Nasal cavity respiratory epithelium epithelial cell of viscerocranial mucosa (primary cell): Measurements from ENCODE around the gene IMPDH1. TPM values are rescaled to one million over a fixed set of nuclear protein-coding genes. Genes with fewer than 3 reads are reported as not detected.

Experiments used
- total RNA-seq: library from RNA; depleted of rRNA; stranded (reverse); fragments of >200 nt; gene quantifications from 2 replicates; pipeline ENCODE4 v1.2.3, GENCODE V29; 2014

IMPDH1 gene
- total RNA-seq, result 35.9 and 89.6 TPM in 2 replicates

DNA sequence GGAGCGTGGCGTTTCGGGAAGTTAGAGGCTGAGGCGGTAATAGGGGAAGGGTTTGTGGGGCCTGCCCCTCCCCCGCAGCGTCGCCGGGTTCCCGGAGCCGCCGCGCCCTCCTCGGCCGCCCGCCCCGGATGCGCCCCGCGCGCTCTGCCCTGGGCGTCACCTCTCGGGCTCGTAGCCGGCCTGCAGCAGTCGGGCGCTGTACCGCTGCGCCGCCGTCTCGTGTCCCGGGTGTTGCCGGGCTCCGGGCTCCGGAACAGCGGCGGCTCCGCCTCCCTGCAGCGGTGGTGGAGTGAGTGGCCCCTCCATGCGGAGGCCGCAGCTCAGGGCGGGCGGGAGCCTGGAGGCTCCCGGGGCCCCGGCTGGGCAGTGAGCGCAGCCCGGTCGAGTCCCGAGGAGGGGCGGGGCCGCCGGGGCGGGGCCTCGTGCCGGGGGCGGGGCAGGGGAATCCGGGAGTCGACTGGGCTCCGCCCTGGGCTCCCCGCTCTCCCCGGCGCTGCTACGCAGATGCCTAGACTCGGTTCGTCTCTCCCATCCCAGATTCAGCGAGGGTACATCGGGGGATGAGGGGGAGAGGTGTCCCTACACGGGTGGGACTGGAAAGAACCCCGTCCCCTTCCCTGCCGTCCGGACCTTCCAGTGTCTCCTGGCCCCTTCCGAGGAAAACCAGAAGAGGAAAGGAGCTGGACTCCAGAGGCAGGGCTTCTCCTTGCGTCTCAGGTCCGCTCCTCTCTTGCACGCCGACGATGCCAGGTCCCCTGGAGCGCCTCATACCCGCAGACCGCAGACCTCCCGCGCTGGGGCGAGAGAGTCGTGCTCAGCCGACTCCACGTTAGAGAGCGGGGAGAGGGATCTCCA, at the start of gene IMPDH1:
Gene IMPDH1, minus strand, starts transcription at position 387 of the 855 bp plus-strand sequence. Its CDS starts 81 bp downstream, at position 306.

DNA sequence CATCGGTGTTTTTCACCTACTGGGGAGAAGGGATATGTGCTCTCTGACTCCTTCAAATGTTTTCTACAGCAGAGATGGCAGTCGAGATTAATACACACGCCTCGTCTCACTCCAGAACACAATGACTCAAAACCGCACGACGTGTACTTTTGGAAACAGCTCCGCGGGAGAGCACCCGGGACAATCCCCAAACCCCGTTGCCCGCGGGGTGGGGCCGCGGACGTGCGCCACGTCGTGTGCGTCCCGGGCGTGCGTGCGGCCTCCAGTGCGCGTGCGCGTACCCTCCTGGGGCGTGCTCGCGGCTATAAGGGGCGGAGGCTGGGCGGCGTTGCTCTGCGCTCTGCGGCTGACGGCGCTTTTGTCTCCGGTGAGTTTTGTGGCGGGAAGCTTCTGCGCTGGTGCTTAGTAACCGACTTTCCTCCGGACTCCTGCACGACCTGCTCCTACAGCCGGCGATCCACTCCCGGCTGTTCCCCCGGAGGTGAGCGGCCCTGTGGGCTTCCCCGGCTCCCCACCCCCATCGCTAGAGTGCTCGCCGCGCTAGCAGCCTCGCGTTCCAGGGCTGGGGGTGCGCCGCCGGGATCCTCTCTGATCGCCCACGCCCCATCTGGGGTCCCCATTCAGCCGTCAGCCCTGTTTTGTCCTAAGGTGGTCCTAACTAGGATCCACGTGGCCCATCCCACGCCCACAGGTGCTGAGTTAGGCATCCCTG, 45.9 kb upstream of the IMPDH1 start, which contains the start of gene HILPDA:
Gene HILPDA, plus strand, starts transcription at position 336 of the 712 bp plus-strand sequence. CDS start 1,391 bp downstream, outside the sequence.

DNA sequence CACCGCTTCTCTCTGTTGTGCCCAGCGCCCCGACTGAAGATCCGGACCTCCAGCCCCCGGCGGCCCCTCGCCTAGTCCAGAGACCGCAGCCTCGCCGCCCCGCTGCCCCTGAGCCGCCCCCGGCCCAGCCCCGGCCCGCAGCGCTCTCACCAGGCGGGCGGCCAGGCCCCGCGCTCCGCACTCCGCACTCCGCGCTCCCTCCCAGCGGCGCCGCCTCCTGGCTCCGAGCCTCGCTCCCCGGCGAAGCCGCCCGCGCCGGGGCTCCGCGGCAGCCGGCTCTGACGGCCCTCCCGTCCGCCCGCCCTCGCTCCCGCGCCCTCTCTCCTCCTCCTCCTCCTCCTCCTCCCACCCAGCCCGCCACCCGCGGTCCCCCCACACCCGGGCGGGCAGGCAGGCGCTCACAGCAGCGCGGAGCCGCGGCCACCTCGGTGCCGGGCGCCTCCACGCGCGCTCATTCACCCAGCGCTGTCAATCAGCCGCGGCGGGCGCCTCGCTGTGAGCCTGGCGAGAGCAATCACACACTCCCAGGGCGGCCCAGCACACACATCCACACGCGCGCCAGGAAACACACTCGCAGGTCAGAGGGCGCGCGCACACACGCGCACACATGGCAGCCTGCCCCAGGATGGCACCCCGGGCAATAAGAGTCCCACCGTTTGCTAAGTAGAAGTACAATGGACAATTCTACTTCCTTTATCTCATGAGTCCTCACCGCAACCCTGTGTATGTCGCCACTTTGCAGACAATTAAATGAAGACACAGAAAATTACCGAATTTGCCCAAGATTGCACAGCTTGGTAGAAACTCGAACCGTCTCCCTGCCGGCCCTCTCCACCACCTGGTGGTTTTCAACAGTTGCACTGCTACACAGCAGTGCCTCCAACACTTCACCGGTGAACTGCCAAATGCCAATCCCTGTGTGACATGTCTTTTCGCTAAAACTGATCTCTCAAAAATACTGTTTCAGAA, 48.1 kb downstream of the IMPDH1 start, which contains the start of gene PRRT4:
Gene PRRT4, minus strand, starts transcription at position 280 of the 969 bp plus-strand sequence.

DNA sequence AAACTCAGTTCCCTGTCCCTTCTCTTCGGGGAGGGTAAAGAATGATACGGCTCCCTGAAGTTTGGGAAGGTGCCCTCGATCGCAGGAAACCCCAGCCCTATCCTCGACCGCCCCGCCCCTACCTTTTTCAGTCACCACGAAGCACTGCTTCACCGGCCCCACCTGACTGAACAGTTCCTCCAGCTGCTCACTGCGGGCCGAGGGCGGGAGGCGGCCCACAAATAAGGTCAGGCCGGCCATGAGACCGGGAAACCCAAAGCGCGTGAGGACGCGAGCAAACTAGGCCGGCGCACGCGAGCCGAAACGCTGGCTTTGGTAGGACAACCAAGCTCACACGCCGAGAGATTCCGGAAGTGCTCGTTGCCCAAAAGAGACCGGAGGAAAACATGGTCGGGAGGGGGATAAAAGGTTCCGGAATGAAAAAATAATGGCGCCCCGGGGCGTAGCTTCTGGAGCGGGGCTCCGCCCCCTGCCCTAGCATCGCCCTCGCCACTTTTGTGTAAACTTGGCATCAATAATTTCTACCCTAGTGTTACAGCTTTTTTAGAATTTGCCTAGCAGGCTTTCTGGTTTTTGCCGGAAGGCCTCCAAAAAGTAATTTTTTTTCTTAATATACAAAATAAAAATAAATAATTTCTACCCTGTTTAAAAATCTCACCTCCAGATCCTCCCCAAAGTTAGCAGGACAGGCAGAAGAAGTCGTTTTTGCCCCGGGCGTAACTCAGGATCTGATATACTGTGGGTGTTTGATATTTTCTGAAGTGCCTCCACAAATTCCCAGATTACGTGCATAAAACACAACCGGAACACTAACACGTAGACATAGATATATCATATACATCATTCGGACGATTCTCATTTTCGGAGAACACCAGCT, 66.0 kb downstream of the IMPDH1 start, which contains the start of gene RBM28:
Gene RBM28, minus strand, starts transcription at position 355 of the 877 bp plus-strand sequence. Its CDS starts 115 bp downstream, at position 240.

Other genes starting within 250 kb of the IMPDH1 start
- under 0.01 and 0.28 TPM in 2 replicates for gene LEP, start 168.7 kb downstream of the IMPDH1 start, total RNA-seq
- gene RBM28, start 66.1 kb downstream of the IMPDH1 start, total RNA-seq, result 14.0 and 32.3 TPM in 2 replicates
- 0.21 and 0.68 TPM in 2 replicates for gene PRRT4, start 48.3 kb downstream of the IMPDH1 start, total RNA-seq
- gene HILPDA, start 45.9 kb upstream of the IMPDH1 start, total RNA-seq, result 21.2 and 22.6 TPM in 2 replicates
- gene METTL2B, start 66.8 kb upstream of the IMPDH1 start, total RNA-seq, result 33.8 and 45.3 TPM in 2 replicates